GM23338 (cell line): ENCODE measurements around the gene PPP1R37. TPM values are rescaled to one million over a fixed set of nuclear protein-coding genes. Genes with fewer than 3 reads are reported as not detected.

Source experiments
- ATAC-seq: fragments of 200-7000 bp; cut with Tn5 transposase; 3 replicates; pipeline ENCODE4 v1.9.1; 2020
- DNase-seq: peaks from one replicate; pipeline ENCODE4 v3.0.0-alpha.2; 2015; ENCODE audit warnings: low spot score
- H2AFZ ChIP-seq: fragments of 200-600 bp; sonication (generic); 2 replicates; pipeline ENCODE4 v1.8.0; 2016; ENCODE audit warnings: antibody characterized with exemption, mild to moderate bottlenecking, moderate library complexity
- H3F3A ChIP-seq: fragments of 200-600 bp; sonication (generic); replicated peaks from 2 replicates; pipeline ENCODE4 v1.8.0; 2017; ENCODE audit warnings: antibody characterized with exemption, mixed run types, low read depth
- H3K27ac ChIP-seq: fragments of 200-600 bp; sonication (generic); 2 replicates; pipeline ENCODE4 v1.6.1; 2016; ENCODE audit warnings: low read depth
- H3K27me3 ChIP-seq: fragments of 200-600 bp; sonication (generic); 2 replicates; pipeline ENCODE4 v1.8.0; 2016; ENCODE audit warnings: mild to moderate bottlenecking, mixed run types, moderate library complexity; ENCODE audit not compliant: insufficient read depth
- H3K36me3 ChIP-seq: fragments of 200-600 bp; sonication (generic); 2 replicates; pipeline ENCODE4 v1.8.0; 2016; ENCODE audit warnings: mild to moderate bottlenecking; ENCODE audit not compliant: insufficient read depth
- H3K4me1 ChIP-seq: fragments of 200-600 bp; sonication (generic); 2 replicates; pipeline ENCODE4 v1.8.0; 2016; ENCODE audit warnings: mild to moderate bottlenecking, moderate library complexity; ENCODE audit not compliant: insufficient read depth
- H3K4me2 ChIP-seq: fragments of 200-600 bp; sonication (generic); 2 replicates; pipeline ENCODE4 v1.7.1; 2017; ENCODE audit warnings: mixed run types
- H3K4me3 ChIP-seq: fragments of 200-600 bp; sonication (generic); 2 replicates; pipeline ENCODE4 v1.6.1; 2016; ENCODE audit warnings: mixed run types
- H3K79me2 ChIP-seq: fragments of 200-600 bp; sonication (generic); replicated peaks from 2 replicates; pipeline ENCODE4 v1.8.0; 2017; ENCODE audit warnings: mild to moderate bottlenecking; ENCODE audit not compliant: insufficient read depth
- H3K9me2 ChIP-seq: fragments of 200-600 bp; sonication (generic); 2 replicates; pipeline ENCODE4 v1.8.0; 2017; ENCODE audit not compliant: insufficient read depth
- H4K20me1 ChIP-seq: fragments of 200-600 bp; sonication (generic); replicated peaks from 2 replicates; pipeline ENCODE4 v1.8.0; 2017; ENCODE audit warnings: mild to moderate bottlenecking; ENCODE audit not compliant: insufficient read depth
- H3K27ac Mint-ChIP-seq: 2 replicates; pipeline ENCODE4 v1.8.0; 2020; ENCODE audit warnings: inconsistent platforms, mild to moderate bottlenecking, moderate library complexity, mixed read lengths
- H3K27me3 Mint-ChIP-seq: 3 replicates; pipeline ENCODE4 v1.8.0; 2022; ENCODE audit warnings: low read depth, mild to moderate bottlenecking, moderate library complexity, mixed read lengths, inconsistent platforms; ENCODE audit not compliant: insufficient read depth, poor library complexity
- H3K36me3 Mint-ChIP-seq: 3 replicates; pipeline ENCODE4 v1.8.0; 2021; ENCODE audit warnings: low read depth, mild to moderate bottlenecking, inconsistent platforms, moderate library complexity, mixed read lengths
- H3K4me1 Mint-ChIP-seq: 3 replicates; pipeline ENCODE4 v1.8.0; 2020; ENCODE audit warnings: mild to moderate bottlenecking, inconsistent platforms, mixed read lengths
- H3K4me3 Mint-ChIP-seq: 3 replicates; pipeline ENCODE4 v1.8.0; 2021; ENCODE audit warnings: moderate library complexity, mild to moderate bottlenecking, inconsistent platforms, mixed read lengths
- H3K9me3 Mint-ChIP-seq: 3 replicates; pipeline ENCODE4 v1.8.0; 2020; ENCODE audit warnings: moderate library complexity, mild to moderate bottlenecking, inconsistent platforms, mixed read lengths
- CREB1 ChIP-seq: fragments of 250-450 bp; sonication (Bioruptor Pico); IDR thresholded peaks from 2 replicates; pipeline ENCODE4 v1.5.0; 2020; ENCODE audit warnings: low read depth, mild to moderate bottlenecking, moderate library complexity
- CTCF ChIP-seq, 2 experiments: fragments of 200-600 bp in 1 of 2; sonication (generic) in 1 of 2; conservative IDR thresholded peaks; 2 replicates each; pipeline versions ENCODE4 v1.5.1 to v1.6.1; 2016 to 2017; ENCODE audit warnings: antibody characterized with exemption in 2 of 2, low read depth in 2 of 2, mild to moderate bottlenecking in 2 of 2, moderate library complexity in 1 of 2
- ETS1 ChIP-seq: IDR thresholded peaks from 2 replicates; pipeline ENCODE4 v1.6.1; 2016; ENCODE audit warnings: antibody characterized with exemption
- EZH2 ChIP-seq: fragments of 200-600 bp; sonication (generic); IDR thresholded peaks from one replicate; pipeline ENCODE4 v1.8.0; 2017; ENCODE audit warnings: antibody characterized with exemption, mild to moderate bottlenecking, low read depth; ENCODE audit not compliant: unreplicated experiment
- EZH2phosphoT487 ChIP-seq: fragments of 200-600 bp; sonication (generic); IDR thresholded peaks from one replicate; pipeline ENCODE4 v1.8.1; 2018; ENCODE audit warnings: antibody characterized with exemption; ENCODE audit not compliant: unreplicated experiment
- JUNB ChIP-seq: IDR thresholded peaks from one replicate; pipeline ENCODE4 v1.6.1; 2016; ENCODE audit warnings: antibody characterized with exemption; ENCODE audit not compliant: unreplicated experiment
- NANOG ChIP-seq: IDR thresholded peaks from 2 replicates; pipeline ENCODE4 v1.6.1; 2016; ENCODE audit warnings: antibody characterized with exemption, borderline replicate concordance
- POLR2AphosphoS5 ChIP-seq: IDR thresholded peaks from 2 replicates; pipeline ENCODE4 v1.6.1; 2016; ENCODE audit warnings: antibody characterized with exemption, low read depth
- REST ChIP-seq: IDR thresholded peaks from one replicate; pipeline ENCODE4 v1.6.1; 2018; ENCODE audit warnings: antibody characterized with exemption; ENCODE audit not compliant: unreplicated experiment
- STAT1 ChIP-seq: IDR thresholded peaks from one replicate; pipeline ENCODE4 v1.6.1; 2016; ENCODE audit warnings: antibody characterized with exemption; ENCODE audit not compliant: unreplicated experiment
- ZNF114 ChIP-seq: fragments of 250-450 bp; sonication (Bioruptor Pico); IDR thresholded peaks from 2 replicates; pipeline ENCODE4 v1.5.0; 2020; ENCODE audit warnings: mild to moderate bottlenecking, moderate library complexity
- ZNF331 ChIP-seq: fragments of 250-450 bp; sonication (Bioruptor Pico); IDR thresholded peaks from 2 replicates; pipeline ENCODE4 v1.5.0; 2020; ENCODE audit warnings: low read depth, mild to moderate bottlenecking, moderate library complexity
- ZNF462 ChIP-seq: fragments of 250-450 bp; sonication (Bioruptor Pico); IDR thresholded peaks from 2 replicates; pipeline ENCODE4 v1.5.0; 2020; ENCODE audit warnings: mild to moderate bottlenecking, moderate library complexity
- polyA plus RNA-seq: library from polyadenylated mRNA; unstranded; fragments of >200 nt; fragmentation: Nextera tagmentation; extraction: Ambion mirVana; gene quantifications from 2 replicates; pipeline ENCODE4 v1.2.1, GENCODE V29; 2016
- total RNA-seq: library from RNA; depleted of rRNA; stranded (reverse); fragments of >200 nt; shearing (Covaris generic); gene quantifications from 2 replicates; pipeline ENCODE4 v1.2.3, GENCODE V29; 2014

The PPP1R37 gene
- total and polyA plus RNA-seq, 2 experiments from 2014 or later, result 6.9 to 47.2 TPM

- Mint-ChIP-seq H3K27me3 (peaks cover 14% of the 10 kb centered on the region), H3K36me3 (peaks cover 4% of the 10 kb centered on the region; the same call in 2 of the 3 replicates), H3K4me1 (peaks cover 80% of the 10 kb centered on the region), H3K9me3 (no peaks in the 10 kb centered on the region), H3K27ac (peak overlapping the region; percentile 68; the same call in 1 of the 2 replicates), H3K4me3 (no peak overlapping the region; the same call in 2 of the 3 replicates)
- DNase-seq, result no peak
- Histone ChIP-seq H3K4me2 (no peak overlapping the region), H3K27ac (peak overlapping the region; percentile 59; the same call in 1 of the 2 replicates), H3K9me2 (no peaks in the 10 kb centered on the region), H3F3A (no peaks in the 10 kb centered on the region), H3K4me1 (peaks cover 18% of the 10 kb centered on the region; the same call in 1 of the 2 replicates), H4K20me1 (peaks cover 65% of the 10 kb centered on the region), H3K36me3 (no peaks in the 10 kb centered on the region), H3K27me3 (no peaks in the 10 kb centered on the region), H3K79me2 (peaks cover 100% of the 10 kb centered on the region), H3K4me3 (no peak overlapping the region), H2AFZ (no peak overlapping the region)
- TF ChIP-seq POLR2AphosphoS5, result no peak
- no peak for TF ChIP-seq JUNB
- TF ChIP-seq CREB1 (CRISPR knock-in tag), result no peak
- no peak for TF ChIP-seq EZH2phosphoT487
- no peak for TF ChIP-seq ZNF114 (CRISPR knock-in tag)
- no peak for TF ChIP-seq ZNF462 (CRISPR knock-in tag)
- no peak for TF ChIP-seq NANOG
- TF ChIP-seq CTCF (conservative IDR thresholded peaks at IDR 0.05; ENCODE audit: low read depth in 2 of 2), result no peak
- TF ChIP-seq REST, result no peak
- no peak for TF ChIP-seq ETS1
- no peak for TF ChIP-seq EZH2
- no peak for TF ChIP-seq ZNF331 (CRISPR knock-in tag)
- TF ChIP-seq STAT1, result no peak
- no peak; the same call in 2 of the 3 replicates for ATAC-seq
Measured at GRCh38 chr19:45099467-45100191, 6.7 kb downstream of the PPP1R37 start.
